ENCODE measurements around the gene NOXO1.

DNA sequence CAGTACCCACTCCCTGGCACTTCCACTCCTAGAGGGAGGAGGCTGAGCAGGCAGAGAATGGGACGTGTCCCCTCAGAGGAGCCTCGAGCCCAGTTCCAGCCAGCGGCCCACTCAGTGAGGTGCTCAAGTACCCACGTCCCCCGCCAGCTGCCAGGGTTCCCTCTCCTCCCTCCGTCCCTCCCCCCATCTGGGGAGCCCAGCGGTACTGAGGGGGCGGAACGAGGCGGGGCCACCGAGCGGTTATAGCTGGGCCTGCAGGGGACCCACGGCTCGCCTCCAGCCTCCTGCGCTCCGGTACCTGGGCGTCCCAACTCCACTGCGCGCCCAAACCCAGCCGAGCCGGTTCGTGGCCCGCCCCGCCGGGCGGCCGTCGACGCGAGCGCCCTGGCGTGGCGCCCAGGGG lies 38.2 kb upstream of the NOXO1 start, which contains the start of gene NPW:
- TF ChIP-seq CTCF (IDR thresholded peaks at IDR 0.05) (no peak), POLR2A (IDR thresholded peaks at IDR 0.05) (no peak), POLR2AphosphoS5 (IDR thresholded peaks at IDR 0.05; ENCODE audit: insufficient read depth in 1 of 2, low read depth in 1 of 2) (no peak)
